HCT116 (cell line): ENCODE data around the gene P4HA1.

Source experiments
- ATF3 ChIP-seq: IDR thresholded peaks from 2 replicates; pipeline ENCODE4 v1.6.1; 2012
- CEBPB ChIP-seq: IDR thresholded peaks from 2 replicates; pipeline ENCODE4 v1.6.1; 2012; ENCODE audit warnings: low read depth
- CTCF ChIP-seq, 3 experiments: fragments of 200-600 bp in 1 of 3; sonication (generic) in 1 of 3; IDR thresholded peaks in 2 of 3; conservative IDR thresholded peaks in 1 of 3; 2 replicates each; pipeline ENCODE4 v1.5.1; 2012 to 2017; ENCODE audit warnings: low read depth in 2 of 3, low read length in 2 of 3, antibody characterized with exemption in 1 of 3, borderline replicate concordance in 1 of 3, control low read depth in 1 of 3, mild to moderate bottlenecking in 1 of 3, mixed read lengths in 1 of 3, mixed run types in 1 of 3, moderate library complexity in 1 of 3; ENCODE audit not compliant: insufficient read depth in 1 of 3
- EZH2 ChIP-seq: fragments of 200-600 bp; sonication (generic); IDR thresholded peaks from 2 replicates; pipeline ENCODE4 v1.6.1; 2017; ENCODE audit warnings: antibody characterized with exemption, mixed run types
- EZH2phosphoT487 ChIP-seq: fragments of 200-600 bp; IDR thresholded peaks from 2 replicates; pipeline ENCODE4 v1.6.1; 2018; ENCODE audit warnings: antibody characterized with exemption, borderline replicate concordance
- POLR2A ChIP-seq: IDR thresholded peaks from 2 replicates; pipeline ENCODE4 v1.7.0; 2011; ENCODE audit warnings: borderline replicate concordance; ENCODE audit not compliant: insufficient read depth, insufficient read length; ENCODE audit errors: extremely low read depth
- POLR2AphosphoS5 ChIP-seq: IDR thresholded peaks from 2 replicates; pipeline ENCODE4 v1.6.1; 2011; ENCODE audit warnings: mild to moderate bottlenecking, low read depth, low read length, moderate library complexity
- RAD21 ChIP-seq: IDR thresholded peaks from 2 replicates; pipeline ENCODE4 v1.6.1; 2012; ENCODE audit warnings: low read depth, mild to moderate bottlenecking
- SIN3A ChIP-seq: IDR thresholded peaks from 2 replicates; pipeline ENCODE4 v1.6.1; 2012; ENCODE audit warnings: low read depth
- SP1 ChIP-seq: IDR thresholded peaks from 2 replicates; pipeline ENCODE4 v1.6.1; 2012; ENCODE audit warnings: low read depth
- TCF7L2 ChIP-seq: IDR thresholded peaks from 2 replicates; pipeline ENCODE4 v1.7.0; 2011; ENCODE audit warnings: borderline replicate concordance, inconsistent platforms; ENCODE audit not compliant: insufficient read depth, insufficient read length; ENCODE audit errors: extremely low read depth
- YY1 ChIP-seq: IDR thresholded peaks from 2 replicates; pipeline ENCODE4 v1.6.1; 2011; ENCODE audit warnings: low read length, low read depth, moderate library complexity, mild to moderate bottlenecking; ENCODE audit not compliant: insufficient replicate concordance; ENCODE audit errors: extremely low read depth

GRCh38 chr10:73094986-73095480, 1.6 kb downstream of the P4HA1 start:
- no peak for TF ChIP-seq POLR2AphosphoS5
- no peak for TF ChIP-seq SP1
- no peak for TF ChIP-seq EZH2
- TF ChIP-seq YY1 = no peak
- TF ChIP-seq CTCF (IDR thresholded peaks at IDR 0.05 in 2 of 3, conservative IDR thresholded peaks at IDR 0.05 in 1 of 3; ENCODE audit: borderline replicate concordance in 1 of 3, insufficient read depth in 1 of 3, low read depth in 2 of 3, low read length in 2 of 3) = no peak
- TF ChIP-seq ATF3 = no peak
- TF ChIP-seq POLR2A = no peak
- TF ChIP-seq TCF7L2 = no peak
- no peak for TF ChIP-seq RAD21
- no peak for TF ChIP-seq CEBPB
- no peak; the same call in 1 of the 2 replicates for TF ChIP-seq SIN3A
- TF ChIP-seq EZH2phosphoT487 = no peak
